Kidney capillary endothelial cell (primary cell): ENCODE results near the gene CD33.

ENCODE experiments used
- DNase-seq: peaks from one replicate; pipeline ENCODE4 v3.0.0-alpha.2; 2018; ENCODE audit warnings: low spot score

CD33 gene

DNA sequence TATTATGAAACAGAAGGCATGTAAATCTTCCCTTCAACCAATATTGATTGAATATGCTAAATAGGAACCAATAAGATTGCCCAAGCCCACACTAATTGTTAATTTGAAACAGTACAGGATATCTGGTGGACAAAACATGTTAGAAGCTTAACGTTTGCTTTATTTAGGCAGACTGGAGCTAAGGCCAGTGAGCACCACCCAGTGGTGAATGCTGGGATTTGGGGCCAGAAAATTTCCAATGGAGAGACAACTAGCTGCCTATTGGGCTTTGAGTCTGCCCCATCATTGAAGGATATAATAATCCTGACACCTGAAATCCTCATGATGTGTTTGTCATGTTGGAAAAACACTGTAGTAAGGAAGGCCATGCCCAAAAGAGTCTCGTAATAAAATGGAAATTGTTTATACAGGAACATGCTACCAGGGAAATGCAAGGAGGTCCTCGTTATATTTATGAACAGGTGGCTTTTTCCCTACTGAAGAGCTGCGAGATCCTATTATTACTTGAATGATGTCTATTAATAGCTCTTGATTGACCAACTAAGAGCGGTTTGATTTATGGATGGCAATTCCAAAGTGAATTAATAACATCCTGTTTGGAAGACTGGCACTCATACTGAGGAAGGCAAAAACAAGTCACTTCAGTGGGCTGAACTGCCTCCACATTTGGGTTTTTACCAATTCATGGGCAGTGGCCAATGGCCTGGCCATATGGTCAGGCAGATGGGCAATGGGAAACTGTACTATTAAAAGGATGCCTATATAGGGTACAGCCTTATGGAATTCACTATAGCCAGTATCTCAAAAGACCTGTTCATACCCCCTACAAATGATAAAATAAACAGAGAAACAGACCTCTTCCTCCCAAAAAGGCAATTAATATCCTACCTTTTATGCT is 34.7 kb downstream of the CD33 start:
- peak; percentile 16 for DNase-seq

DNA sequence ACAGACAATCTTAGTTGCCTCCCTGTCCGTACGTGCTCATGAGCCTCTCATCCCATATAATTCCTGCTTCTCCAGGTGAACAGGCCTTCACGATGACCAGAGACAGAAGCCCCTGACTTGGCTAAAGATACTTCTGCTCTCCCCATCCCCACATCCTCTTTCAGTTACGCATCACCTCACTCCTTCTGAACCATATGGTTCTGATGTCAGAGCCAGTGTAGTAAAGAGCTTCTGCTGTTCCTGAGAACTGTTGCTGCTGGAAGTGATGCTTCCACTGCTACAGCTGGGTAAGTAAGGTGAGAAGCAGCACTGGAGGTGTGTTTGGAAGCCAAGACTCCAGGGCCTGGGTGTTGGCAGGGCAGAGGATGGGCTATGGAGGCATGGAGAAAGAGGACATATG is 38.9 kb downstream of the CD33 start:
- no peak for DNase-seq

DNA sequence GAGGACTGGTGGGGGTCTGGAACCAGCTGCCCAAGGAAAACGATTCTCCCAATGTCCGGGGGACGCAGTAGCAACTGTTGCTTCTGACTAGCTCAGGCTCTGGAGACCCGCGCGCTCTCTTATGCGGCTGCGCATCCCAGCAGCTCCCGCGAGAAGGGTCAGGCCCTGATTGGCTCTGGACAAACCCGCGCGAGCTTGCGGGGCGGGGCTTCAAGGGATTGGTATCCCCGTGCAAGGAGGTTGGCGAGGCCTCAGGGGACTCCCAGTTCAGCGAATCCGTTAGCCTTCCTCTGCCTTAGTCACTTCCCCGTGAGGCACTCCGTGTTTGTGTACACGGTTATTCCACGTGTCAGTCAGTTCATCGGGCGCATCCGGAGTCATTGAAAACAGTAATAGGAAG is 46.2 kb downstream of the CD33 start:
- DNase-seq: no peak

DNA sequence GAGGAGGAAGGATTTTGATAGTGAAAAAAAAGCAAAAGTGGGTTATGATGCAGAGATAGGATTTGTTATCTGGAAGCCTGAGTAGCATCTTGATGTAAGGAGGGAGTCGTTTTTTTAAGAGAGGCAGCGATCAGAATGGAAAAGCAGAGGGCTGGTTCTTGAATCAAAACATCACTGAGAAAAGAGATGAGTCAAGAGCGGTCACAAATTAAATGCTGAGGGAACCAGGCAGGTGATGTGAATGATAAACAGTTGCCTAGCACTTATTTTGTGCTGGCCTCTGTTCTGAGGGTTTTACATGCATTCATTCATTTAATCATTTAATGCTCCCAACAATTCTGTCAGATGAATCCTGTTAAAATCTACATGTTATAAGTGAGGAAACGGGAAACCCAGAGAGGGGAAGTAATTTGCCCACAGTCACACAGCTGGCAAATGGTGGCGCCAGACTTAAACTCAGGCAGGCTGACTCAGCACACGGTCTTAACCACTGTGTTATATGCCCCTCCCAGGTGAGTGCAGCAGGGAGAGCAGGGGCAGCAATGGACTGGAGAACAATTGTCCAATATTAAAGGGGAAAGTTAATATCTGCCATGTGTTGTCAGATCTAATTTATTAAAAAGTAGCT is 47.4 kb downstream of the CD33 start:
- no peak for DNase-seq

DNA sequence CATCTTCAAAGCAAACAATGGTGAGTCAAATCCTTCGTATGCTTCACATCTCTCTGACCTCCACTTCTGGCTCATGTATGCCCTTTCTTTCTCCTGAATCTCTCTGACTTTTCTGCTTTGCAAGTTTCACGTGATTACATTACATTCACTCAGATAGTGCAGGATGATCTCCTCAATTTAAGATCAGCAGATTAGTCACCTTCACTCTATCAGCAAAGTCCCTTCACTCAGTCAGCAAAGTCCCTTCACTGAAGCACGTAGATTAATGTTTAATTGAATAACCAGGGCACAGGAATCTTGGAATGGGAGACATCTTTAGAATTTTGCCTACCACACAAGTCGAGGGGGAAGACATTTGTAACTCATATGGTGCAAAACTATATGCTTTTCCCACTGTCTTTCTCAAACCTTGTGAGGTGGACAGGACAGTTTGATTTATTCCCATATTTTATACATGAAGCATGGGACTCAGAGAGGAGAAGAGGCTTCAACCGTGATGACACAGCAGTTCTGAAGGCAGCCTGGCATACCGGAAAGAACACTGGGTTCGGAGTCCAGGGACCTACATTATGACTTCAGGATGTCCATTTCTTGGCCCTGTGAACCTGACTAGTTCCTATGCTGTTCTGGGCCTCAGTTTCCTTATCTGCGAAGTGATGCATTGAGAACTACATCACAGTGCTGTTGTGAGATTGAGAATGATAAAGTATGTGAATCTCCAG is 49.3 kb downstream of the CD33 start:
- no peak for DNase-seq

DNA sequence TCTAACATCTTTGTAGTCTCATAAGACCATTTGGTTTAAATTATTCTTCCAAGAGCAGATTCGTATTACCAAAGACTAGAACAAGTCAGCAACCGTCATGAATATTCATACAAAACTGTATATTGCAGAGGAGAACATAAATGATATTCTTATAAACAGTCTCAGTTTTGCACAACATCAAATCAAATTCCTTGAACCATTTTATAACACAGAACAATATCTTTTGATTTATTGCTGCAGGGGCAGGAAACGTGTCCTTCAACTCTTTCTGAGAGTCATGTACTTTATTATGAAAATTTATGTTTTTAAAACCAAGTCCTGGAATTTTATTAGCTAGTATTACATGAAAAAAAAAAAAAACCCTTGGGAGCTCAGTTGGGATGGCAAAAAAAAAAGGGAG is 52.2 kb downstream of the CD33 start:
- no peak for DNase-seq

DNA sequence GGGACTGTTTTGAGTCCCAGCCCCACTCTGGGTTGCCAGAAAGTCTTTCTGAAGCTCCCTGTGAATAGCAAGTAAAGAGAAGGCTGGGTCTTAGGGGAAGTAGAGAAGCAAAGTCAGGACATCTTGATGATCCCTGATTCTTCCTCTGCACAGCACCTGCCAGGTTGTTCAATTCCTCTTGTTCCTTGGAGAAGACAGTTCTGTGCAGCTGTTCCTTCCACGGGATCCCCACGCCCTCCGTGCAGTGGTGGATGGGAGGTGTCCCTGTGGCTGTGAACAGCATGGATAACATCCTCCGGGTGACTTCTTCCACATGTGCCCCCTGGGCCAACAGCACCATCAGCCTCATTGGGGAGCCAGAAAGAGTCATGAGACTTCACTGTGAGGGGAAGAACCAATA is 57.5 kb downstream of the CD33 start:
- no peak for DNase-seq

DNA sequence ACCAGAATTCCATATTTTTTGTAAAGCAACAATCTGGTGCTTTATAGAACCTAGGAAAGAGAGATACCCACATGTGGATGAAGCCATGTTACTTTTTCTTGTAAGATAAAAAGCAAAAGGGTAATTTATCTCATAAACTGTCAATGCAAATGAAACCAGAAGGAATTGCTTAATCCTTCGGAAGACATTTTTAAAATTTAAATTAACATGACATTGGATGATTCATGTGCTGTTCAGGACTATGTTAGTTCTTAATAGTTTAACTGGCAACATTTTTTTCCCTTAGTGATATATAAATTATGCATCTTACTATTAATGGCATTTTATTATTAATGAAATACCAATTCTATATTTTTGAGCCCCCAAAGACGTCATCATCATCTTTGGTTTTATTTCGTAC is 60.8 kb downstream of the CD33 start:
- DNase-seq: no peak
